HepG2 (cell line): ENCODE data around the gene MIB1. TPM values are rescaled to one million over a fixed set of nuclear protein-coding genes. Genes with fewer than 3 reads are reported as not detected.

Experiments used
- ATAC-seq: fragments of 200-7000 bp; cut with Tn5 transposase; 3 replicates; pipeline ENCODE4 v1.9.1; 2020; ENCODE audit warnings: mild to moderate bottlenecking, moderate library complexity
- BruUV-seq: library from RNA; stranded (reverse); fragments of 400-500 nt; replicated peaks from 2 replicates; lab custom pipeline; 2021; lab: Mats Ljungman, UMichigan
- CTCF ChIA-PET: fragments of 300-600 bp; formaldehyde crosslinking; extraction: SDS; loops from one replicate; lab custom pipeline; 2021; ENCODE audit warnings: low total read pairs, inconsistent platforms, low intra/inter-chr PET ratio; lab: Yijun Ruan, JAX
- POLR2A ChIA-PET: fragments of 350-600 bp; sonication (Branson Sonifier 250); formaldehyde crosslinking; loops from one replicate; lab custom pipeline; 2020; ENCODE audit warnings: antibody characterized with exemption, inconsistent platforms; lab: Yijun Ruan, JAX
- DNase-seq: peaks from one replicate; pipeline ENCODE4 v3.0.0-alpha.2; 2015; ENCODE audit warnings: low spot score
- FAIRE-seq: peaks from 3 replicates; lab custom pipeline; 2011; peaks lifted over from hg19 to GRCh38; lab: Jason Lieb, UNC
- H2AFZ ChIP-seq: one replicate; pipeline ENCODE4 v1.6.1; 2011; ENCODE audit warnings: low read length, inconsistent platforms
- H3K27ac ChIP-seq: fragments of 300-600 bp; 3 replicates; pipeline ENCODE4 v1.8.0; 2011; ENCODE audit warnings: mixed run types, mild to moderate bottlenecking, mixed read lengths, low read length, inconsistent platforms; ENCODE audit not compliant: insufficient read depth; ENCODE audit errors: extremely low read length
- H3K27me3 ChIP-seq, 2 experiments: fragments of 200-600 bp in 1 of 2; 2 replicates in 1 of 2; 3 replicates in 1 of 2; pipeline versions ENCODE4 v1.6.0 to v1.8.0; 2011; ENCODE audit warnings: low read length in 2 of 2, mild to moderate bottlenecking in 2 of 2, moderate library complexity in 2 of 2, inconsistent platforms in 1 of 2; ENCODE audit not compliant: insufficient read depth in 2 of 2, control insufficient read depth in 1 of 2
- H3K36me3 ChIP-seq, 2 experiments: fragments of 200-600 bp in 1 of 2; replicated peaks in 1 of 2; 2 replicates in 1 of 2; 3 replicates in 1 of 2; pipeline versions ENCODE4 v1.5.1 to v1.8.0; 2011; ENCODE audit warnings: low read length in 2 of 2, inconsistent platforms in 1 of 2; ENCODE audit not compliant: insufficient read depth in 2 of 2, control insufficient read depth in 1 of 2
- H3K4me1 ChIP-seq: 2 replicates; pipeline ENCODE4 v1.5.1; 2012; ENCODE audit warnings: low read length, inconsistent platforms; ENCODE audit not compliant: insufficient read depth
- H3K4me2 ChIP-seq: 2 replicates; pipeline ENCODE4 v1.6.0; 2011; ENCODE audit warnings: low read depth, low read length, inconsistent platforms
- H3K4me3 ChIP-seq, 3 experiments: fragments of 200-600 bp in 1 of 3; sonication (generic), shearing (Covaris generic) in 1 of 3; replicated peaks in 1 of 3; 2 replicates each; pipeline ENCODE4 v1.5.1; 2011 to 2016; ENCODE audit warnings: low read length in 3 of 3, inconsistent platforms in 2 of 3, low read depth in 2 of 3, mild to moderate bottlenecking in 2 of 3, control low read depth in 1 of 3, mixed read lengths in 1 of 3; ENCODE audit not compliant: insufficient read depth in 1 of 3
- H3K79me2 ChIP-seq: one replicate; pipeline ENCODE4 v1.6.1; 2011; ENCODE audit warnings: low read length, inconsistent platforms; ENCODE audit not compliant: insufficient read depth
- H3K9ac ChIP-seq: 2 replicates; pipeline ENCODE4 v1.6.0; 2011; ENCODE audit warnings: mild to moderate bottlenecking, low read depth, low read length, inconsistent platforms; ENCODE audit not compliant: insufficient read depth
- H3K9me3 ChIP-seq: 2 replicates; pipeline ENCODE4 v1.5.1; 2012; ENCODE audit warnings: mild to moderate bottlenecking, low read length
- H4K20me1 ChIP-seq: 2 replicates; pipeline ENCODE4 v1.6.0; 2011; ENCODE audit warnings: inconsistent platforms, mild to moderate bottlenecking, low read length, moderate library complexity; ENCODE audit not compliant: insufficient read depth
- AKAP8 ChIP-seq: sonication (generic); formaldehyde crosslinking; IDR thresholded peaks from 2 replicates; pipeline ENCODE4 v1.5.1; 2020; ENCODE audit warnings: mild to moderate bottlenecking, missing genetic modification reagents
- ELF1 ChIP-seq: sonication (generic); formaldehyde crosslinking; IDR thresholded peaks from 2 replicates; pipeline ENCODE4 v1.4.0; 2020; ENCODE audit warnings: missing genetic modification reagents
- ELF4 ChIP-seq: sonication (generic); formaldehyde crosslinking; IDR thresholded peaks from 2 replicates; pipeline ENCODE4 v1.5.0; 2020; ENCODE audit warnings: missing genetic modification reagents, mild to moderate bottlenecking, moderate library complexity, borderline replicate concordance
- GPBP1L1 ChIP-seq: sonication (generic); formaldehyde crosslinking; IDR thresholded peaks from 2 replicates; pipeline ENCODE4 v1.5.0; 2020; ENCODE audit warnings: mild to moderate bottlenecking, missing genetic modification reagents
- MLX ChIP-seq: IDR thresholded peaks from 2 replicates; pipeline ENCODE4 v1.6.1; 2016
- NBN ChIP-seq: fragments of 450-650 bp; conservative IDR thresholded peaks from 2 replicates; pipeline ENCODE4 v1.6.1; 2017
- RCOR2 ChIP-seq: IDR thresholded peaks from 2 replicates; pipeline ENCODE4 v1.6.1; 2016; ENCODE audit warnings: missing biosample characterization, missing genetic modification reagents
- SYNCRIP ChIP-seq: fragments of 200-400 bp; formaldehyde crosslinking; IDR thresholded peaks from 2 replicates; pipeline ENCODE4 v1.6.1; 2018; ENCODE audit warnings: mild to moderate bottlenecking, low read depth, low read length; ENCODE audit not compliant: insufficient read depth
- TBX2 ChIP-seq: sonication (generic); formaldehyde crosslinking; IDR thresholded peaks from 2 replicates; pipeline ENCODE4 v1.5.0; 2020; ENCODE audit warnings: missing genetic modification reagents, mild to moderate bottlenecking, borderline replicate concordance
- THAP7 ChIP-seq: sonication (generic); formaldehyde crosslinking; IDR thresholded peaks from 2 replicates; pipeline ENCODE4 v1.8.1; 2023; ENCODE audit warnings: mild to moderate bottlenecking, missing genetic modification reagents
- ZFAT ChIP-seq: sonication (generic); formaldehyde crosslinking; conservative IDR thresholded peaks from 2 replicates; pipeline ENCODE4 v1.8.1; 2023; ENCODE audit warnings: missing genetic modification reagents, inconsistent platforms
- ZNF121 ChIP-seq: sonication (generic); formaldehyde crosslinking; IDR thresholded peaks from 2 replicates; pipeline ENCODE4 v1.5.0; 2020; ENCODE audit warnings: mild to moderate bottlenecking, missing genetic modification reagents
- ZNF180 ChIP-seq: sonication (generic); formaldehyde crosslinking; IDR thresholded peaks from 2 replicates; pipeline ENCODE4 v1.4.0; 2020; ENCODE audit warnings: low read depth, missing genetic modification reagents, borderline replicate concordance
- ZNF337 ChIP-seq: sonication (generic); formaldehyde crosslinking; IDR thresholded peaks from 2 replicates; pipeline ENCODE4 v1.5.1; 2020; ENCODE audit warnings: missing genetic modification reagents, low read depth, mild to moderate bottlenecking, borderline replicate concordance
- ZNF781 ChIP-seq: sonication (generic); formaldehyde crosslinking; IDR thresholded peaks from 2 replicates; pipeline ENCODE4 v1.5.1; 2020; ENCODE audit warnings: borderline replicate concordance, mild to moderate bottlenecking, missing genetic modification reagents; ENCODE audit errors: not compliant biosample characterization
- ZNF788 ChIP-seq: sonication (generic); formaldehyde crosslinking; IDR thresholded peaks from 2 replicates; pipeline ENCODE4 v1.5.0; 2020; ENCODE audit warnings: mild to moderate bottlenecking, missing genetic modification reagents, borderline replicate concordance
- ZNF841 ChIP-seq: sonication (generic); formaldehyde crosslinking; IDR thresholded peaks from 2 replicates; pipeline ENCODE4 v1.8.1; 2023; ENCODE audit warnings: missing genetic modification reagents, borderline replicate concordance
- ZNF879 ChIP-seq: sonication (generic); formaldehyde crosslinking; IDR thresholded peaks from 2 replicates; pipeline ENCODE4 v1.8.1; 2023; ENCODE audit warnings: missing genetic modification reagents
- WGBS: methylation state at CpG from one replicate; pipeline ENCODE4 v1.1.6; 2017; ENCODE audit warnings: low lambda C conversion rate; 5-methylcytosine and 5-hydroxymethylcytosine counted together
- in situ Hi-C: cut with HindIII; loops from 2 replicates; pipeline ENCODE4 v1.10.0; 2017; ENCODE audit warnings: low pct_unique_long_range_greater_than_20kb; ENCODE audit not compliant: extremely low pct_ligation_motif_present
- intact Hi-C: fragments of 100-400 bp; cut with micrococcal nuclease; formaldehyde crosslinking; loops from one replicate; pipeline ENCODE4 v1.10.0; 2022; ENCODE audit not compliant: unreplicated experiment
- polyA plus RNA-seq, 8 experiments: library from polyadenylated mRNA; depleted of rRNA in 3 of 8; stranded (reverse) in 7 of 8; unstranded in 1 of 8; fragments of >200 nt; fragmentation: Illumina TruSeq in 4 of 8; extraction: Trizol in 4 of 8; gene quantifications; 2 replicates each; pipeline versions ENCODE4 v1.2.1 to v1.2.3, GENCODE V29; 2011 to 2016; ENCODE audit warnings: low read depth in 4 of 8, missing spikeins in 1 of 8, mixed read lengths in 1 of 8; ENCODE audit not compliant: insufficient read depth in 1 of 8
- total RNA-seq, 5 experiments: library from RNA; depleted of rRNA; stranded (reverse); fragments of >200 nt; fragmentation: Illumina TruSeq; extraction: Trizol; gene quantifications; 2 replicates each; pipeline ENCODE4 v1.2.3, GENCODE V29; 2016; ENCODE audit warnings: low read depth in 1 of 5

The MIB1 gene
- total and polyA plus RNA-seq, 2 of the 13 experiments (the other 11 are each of a cell fraction or from before 2014, with no cell fraction given) = 12.0 to 47.0 TPM

GRCh38 chr18:21910906-21911305 lies 170.3 kb downstream of the MIB1 start:
- no peaks in the 10 kb centered on the region for H3K9me3 ChIP-seq
- H3K4me3 ChIP-seq = no peak overlapping the region
- FAIRE-seq = no peak
- intact Hi-C loops = loop anchor here (5.0 to 10.0 kb wide), 2 partner anchors 46 to 204 kb away; no protein-coding TSS in a partner anchor
- no peaks in the 10 kb centered on the region; a peak in 1 of 5 replicates for H3K27me3 ChIP-seq
- H3K36me3 ChIP-seq = no peaks in the 10 kb centered on the region
- BruUV-seq = no TSS peak
- H3K4me2 ChIP-seq = no peak overlapping the region
- WGBS = 36% methylated on average over 4 of the region's 5 CpGs
- ChIA-PET CTCF (no interaction called here), POLR2A (no interaction called here)
- no peak overlapping the region for H3K9ac ChIP-seq
- in situ Hi-C loops = loop anchor here (5.0 kb wide), 1 partner anchor 651 kb away; no protein-coding TSS in a partner anchor
- H3K27ac ChIP-seq = no peak overlapping the region
- ATAC-seq = no peak
- DNase-seq = no peak
- no peak for TF ChIP-seq ZNF788 (CRISPR knock-in tag)
- TF ChIP-seq ZNF337 (CRISPR knock-in tag) = no peak
- no peak for TF ChIP-seq ZNF879 (CRISPR knock-in tag)
- TF ChIP-seq TBX2 (CRISPR knock-in tag) = no peak
- H4K20me1 ChIP-seq = no peaks in the 10 kb centered on the region
- no peaks in the 10 kb centered on the region for H3K79me2 ChIP-seq
- H3K4me1 ChIP-seq = no peaks in the 10 kb centered on the region
- H2AFZ ChIP-seq = no peak overlapping the region

GRCh38 chr18:21911551-21911950 lies 171.0 kb downstream of the MIB1 start:
- Histone ChIP-seq H3K79me2 (no peaks in the 10 kb centered on the region), H3K4me1 (no peaks in the 10 kb centered on the region), H3K27me3 (no peaks in the 10 kb centered on the region; a peak in 1 of 5 replicates), H3K4me3 (no peak overlapping the region), H3K9me3 (no peaks in the 10 kb centered on the region), H3K27ac (no peak overlapping the region), H3K36me3 (no peaks in the 10 kb centered on the region), H3K9ac (no peak overlapping the region), H4K20me1 (no peaks in the 10 kb centered on the region), H3K4me2 (no peak overlapping the region), H2AFZ (no peak overlapping the region)
- ChIA-PET CTCF (no interaction called here), POLR2A (no interaction called here)
- in situ Hi-C loops (loop anchor here (5.0 kb wide), 1 partner anchor 651 kb away; no protein-coding TSS in a partner anchor), intact Hi-C loops (loop anchor here (5.0 to 10.0 kb wide), 2 partner anchors 46 to 203 kb away; no protein-coding TSS in a partner anchor)
- no peak for FAIRE-seq
- no peak for ATAC-seq
- WGBS = 38% methylated on average over 5 of the region's 5 CpGs
- DNase-seq = no peak
- no TSS peak for BruUV-seq
- no peak for TF ChIP-seq AKAP8
- no peak for TF ChIP-seq RCOR2 (CRISPR knock-in tag)
- TF ChIP-seq ZNF121 (CRISPR knock-in tag) = no peak
- TF ChIP-seq GPBP1L1 = no peak
- TF ChIP-seq ZFAT = no peak
- TF ChIP-seq MLX (CRISPR knock-in tag) = no peak
- no peak for TF ChIP-seq THAP7 (CRISPR knock-in tag)
- no peak for TF ChIP-seq ELF4 (CRISPR knock-in tag)
- no peak for TF ChIP-seq SYNCRIP
- TF ChIP-seq NBN = no peak
- no peak for TF ChIP-seq ZNF180 (CRISPR knock-in tag)
- TF ChIP-seq ELF1 = no peak
- TF ChIP-seq ZNF841 (CRISPR knock-in tag) = no peak
- TF ChIP-seq ZNF781 (CRISPR knock-in tag) = no peak
